ENCODE data around the gene MYEOV. TPM values are rescaled to one million over a fixed set of nuclear protein-coding genes. Genes with fewer than 3 reads are reported as not detected.

The MYEOV gene
- total RNA-seq, 1 experiment from 2014 or later, result 0.52 TPM

- H3K9me3 Mint-ChIP-seq (ENCODE audit: unreplicated experiment), result peaks cover 11% of the 10 kb centered on the region
- H3K36me3 Mint-ChIP-seq (ENCODE audit: insufficient read depth, unreplicated experiment), result no peaks in the 10 kb centered on the region
- peaks cover 22% of the 10 kb centered on the region for H3K4me1 ChIP-seq
- intact Hi-C loops (cut with micrococcal nuclease; ENCODE audit: unreplicated experiment), result no loop called here
- TF ChIP-seq CTCF (IDR thresholded peaks at IDR 0.05; ENCODE audit: insufficient read depth in 1 of 2, low read depth in 1 of 2, low read length in 1 of 2, severe bottlenecking in 1 of 2, unreplicated experiment in 1 of 2), result no peak
- no peaks in the 10 kb centered on the region for H3K9me3 ChIP-seq
- H3K27me3 Mint-ChIP-seq (ENCODE audit: insufficient read depth, unreplicated experiment), result no peaks in the 10 kb centered on the region
- H3K4me1 Mint-ChIP-seq (ENCODE audit: low read depth, unreplicated experiment), result peaks cover 14% of the 10 kb centered on the region
- no peak overlapping the region for H3K4me3 Mint-ChIP-seq (ENCODE audit: unreplicated experiment)
- H3K36me3 ChIP-seq (ENCODE audit: control insufficient read depth, insufficient read depth, low read length), result no peaks in the 10 kb centered on the region
- no peak for DNase-seq
- no peaks in the 10 kb centered on the region for H3K27me3 ChIP-seq (replicated peaks; ENCODE audit: control insufficient read depth, insufficient read depth, low read length)
- H3K27ac Mint-ChIP-seq (ENCODE audit: unreplicated experiment), result no peak overlapping the region
- ChIA-PET CTCF (interaction anchor here (1.0 kb wide), 1 partner anchor 18 kb away, joined by 5 read pairs; no protein-coding TSS in a partner anchor), POLR2A (interaction anchor here (1.0 kb wide), 1 partner anchor 18 kb away, joined by 4 read pairs; no protein-coding TSS in a partner anchor)
- H3K4me3 ChIP-seq (ENCODE audit: low read depth, low read length), result no peak overlapping the region
- BruUV-seq (replicated peaks), result no TSS peak
These were observed 23.8 kb upstream of the MYEOV start for GRCh38 chr11:69269926-69270697.

DNA sequence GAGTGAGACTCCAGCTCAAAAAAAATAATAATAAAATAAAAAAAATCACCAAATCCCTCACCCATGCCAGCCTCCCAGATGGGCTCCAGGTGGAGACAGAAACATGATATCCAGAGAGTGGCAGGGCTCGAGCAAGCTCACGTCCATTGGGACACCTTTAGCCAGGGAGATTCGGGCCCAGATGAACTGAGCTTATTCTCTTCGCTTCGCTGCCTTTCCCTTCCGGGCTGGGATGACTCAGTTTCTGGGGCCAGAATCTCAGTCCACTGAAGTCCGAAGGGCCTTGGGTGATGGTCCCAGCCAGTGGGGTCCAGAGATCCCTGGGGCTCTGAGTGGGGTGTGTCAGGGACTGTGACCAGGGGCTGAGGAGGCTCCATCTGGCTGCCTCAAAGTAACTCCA is 23.0 kb upstream of the MYEOV start:
- no peaks in the 10 kb centered on the region for H3K27me3 ChIP-seq (replicated peaks; ENCODE audit: control insufficient read depth, insufficient read depth, low read length)
- Mint-ChIP-seq H3K27me3 (ENCODE audit: insufficient read depth, unreplicated experiment) (no peaks in the 10 kb centered on the region), H3K4me3 (ENCODE audit: unreplicated experiment) (no peak overlapping the region), H3K27ac (ENCODE audit: unreplicated experiment) (no peak overlapping the region), H3K9me3 (ENCODE audit: unreplicated experiment) (peaks cover 11% of the 10 kb centered on the region), H3K4me1 (ENCODE audit: low read depth, unreplicated experiment) (peaks cover 19% of the 10 kb centered on the region), H3K36me3 (ENCODE audit: insufficient read depth, unreplicated experiment) (no peaks in the 10 kb centered on the region)
- TF ChIP-seq CTCF (IDR thresholded peaks at IDR 0.05; ENCODE audit: insufficient read depth in 1 of 2, low read depth in 1 of 2, low read length in 1 of 2, severe bottlenecking in 1 of 2, unreplicated experiment in 1 of 2), result no peak
- no TSS peak for BruUV-seq (replicated peaks)
- H3K4me1 ChIP-seq, result peaks cover 31% of the 10 kb centered on the region
- no peak for DNase-seq
- intact Hi-C loops (cut with micrococcal nuclease; ENCODE audit: unreplicated experiment), result no loop called here
- no peaks in the 10 kb centered on the region for H3K36me3 ChIP-seq (ENCODE audit: control insufficient read depth, insufficient read depth, low read length)
- H3K4me3 ChIP-seq (ENCODE audit: low read depth, low read length), result no peak overlapping the region
- CTCF ChIA-PET, result interaction anchor here (1.0 to 1.1 kb wide), 2 partner anchors 17 to 165 kb away, joined by 4 to 5 read pairs; no protein-coding TSS in a partner anchor
- POLR2A ChIA-PET, result interaction anchor here (1.0 kb wide), 1 partner anchor 17 kb away, joined by 4 read pairs; no protein-coding TSS in a partner anchor
- H3K9me3 ChIP-seq, result no peaks in the 10 kb centered on the region

GRCh38 chr11:69272055-69272454 is 21.9 kb upstream of the MYEOV start:
- H3K9me3 Mint-ChIP-seq (ENCODE audit: unreplicated experiment), result peaks cover 11% of the 10 kb centered on the region
- H3K27me3 ChIP-seq (replicated peaks; ENCODE audit: control insufficient read depth, insufficient read depth, low read length), result no peaks in the 10 kb centered on the region
- intact Hi-C loops (cut with micrococcal nuclease; ENCODE audit: unreplicated experiment), result no loop called here

More at GRCh38 chr11:69272055-69272454, 21.9 kb upstream of the MYEOV start:
- Mint-ChIP-seq H3K27me3 (ENCODE audit: insufficient read depth, unreplicated experiment) (no peaks in the 10 kb centered on the region), H3K27ac (ENCODE audit: unreplicated experiment) (no peak overlapping the region), H3K4me1 (ENCODE audit: low read depth, unreplicated experiment) (peaks cover 19% of the 10 kb centered on the region), H3K36me3 (ENCODE audit: insufficient read depth, unreplicated experiment) (no peaks in the 10 kb centered on the region), H3K4me3 (ENCODE audit: unreplicated experiment) (no peak overlapping the region)
- Histone ChIP-seq H3K4me3 (ENCODE audit: low read depth, low read length) (no peak overlapping the region), H3K36me3 (ENCODE audit: control insufficient read depth, insufficient read depth, low read length) (no peaks in the 10 kb centered on the region), H3K4me1 (peaks cover 33% of the 10 kb centered on the region), H3K9me3 (no peaks in the 10 kb centered on the region)
- DNase-seq, result no peak
- ChIA-PET POLR2A (no interaction called here), CTCF (no interaction called here)
- TF ChIP-seq CTCF (IDR thresholded peaks at IDR 0.05; ENCODE audit: insufficient read depth in 1 of 2, low read depth in 1 of 2, low read length in 1 of 2, severe bottlenecking in 1 of 2, unreplicated experiment in 1 of 2), result no peak
- no TSS peak for BruUV-seq (replicated peaks)

All from Caco-2 (cell line).